Testis (tissue), 3 donors: Measurements from ENCODE around the gene SPATS2L. TPM values are rescaled to one million over a fixed set of nuclear protein-coding genes. Genes with fewer than 3 reads are reported as not detected.

Experiments used
- DNase-seq: peaks from one replicate; pipeline ENCODE4 v3.0.0-alpha.2; 2019
- H3K27ac ChIP-seq, 2 donors: fragments of 200-600 bp; sonication (generic); one replicate each; pipeline ENCODE4 v1.5.1; 2019
- H3K27me3 ChIP-seq: fragments of 200-600 bp; sonication (generic); one replicate; pipeline ENCODE4 v1.5.1; 2019
- H3K36me3 ChIP-seq: fragments of 200-600 bp; sonication (generic); one replicate; pipeline ENCODE4 v1.5.1; 2017; ENCODE audit warnings: low read depth; ENCODE audit errors: missing control alignments
- H3K4me1 ChIP-seq: fragments of 200-600 bp; sonication (generic); one replicate; pipeline ENCODE4 v1.5.1; 2019
- H3K4me3 ChIP-seq, 2 donors: fragments of 200-600 bp; sonication (generic); one replicate each; pipeline ENCODE4 v1.5.1; 2017 to 2019
- H3K9me3 ChIP-seq: fragments of 200-600 bp; sonication (generic); one replicate; pipeline ENCODE4 v1.5.1; 2017
- CTCF ChIP-seq, 3 experiments: fragments of 450-650 bp in 2 of 3; fragments of 200-600 bp in 1 of 3; sonication (generic) in 1 of 3; IDR thresholded peaks; one replicate each; pipeline ENCODE4 v1.5.1; 2016 to 2019; ENCODE audit warnings: antibody characterized with exemption in 3 of 3, mild to moderate bottlenecking in 2 of 3, moderate library complexity in 1 of 3
- POLR2A ChIP-seq: fragments of 450-650 bp; IDR thresholded peaks from one replicate; pipeline ENCODE4 v1.6.1; 2017; ENCODE audit warnings: antibody characterized with exemption, mild to moderate bottlenecking, moderate library complexity
- WGBS, 2 donors: methylation state at CpG; one replicate each; pipeline ENCODE4 v1.1.5; 2018; 5-methylcytosine and 5-hydroxymethylcytosine counted together
- intact Hi-C: fragments of 100-400 bp; cut with DNase I; formaldehyde crosslinking; loops from one replicate; pipeline ENCODE4 v1.15.1; 2023; ENCODE audit warnings: low total_unique reads
- polyA plus RNA-seq: library from polyadenylated mRNA; stranded (reverse); fragments of 350-450 nt; fragmentation: Illumina TruSeq; extraction: RNeasy Lipid Tissue Mini Kit (QIAGEN cat#74804); gene quantifications from one replicate; pipeline ENCODE4 v1.2.3, GENCODE V29; 2014; ENCODE audit warnings: low read depth, low replicate concordance; ENCODE audit not compliant: insufficient read depth
- total RNA-seq, 2 donors: library from RNA; depleted of rRNA; stranded (reverse); fragments of >200 nt; gene quantifications; one replicate each; pipeline ENCODE4 v1.2.3, GENCODE V29; 2016

Gene SPATS2L
- total and polyA plus RNA-seq, 3 donors from 2014 or later = 49.7 to 67.6 (median 52.9) TPM

GRCh38 chr2:200450288-200450687 lies 143.8 kb downstream of the SPATS2L start:
- Histone ChIP-seq H3K9me3 (no peaks in the 10 kb centered on the region), H3K4me3 (no peak overlapping the region), H3K36me3 (no peaks in the 10 kb centered on the region), H3K27me3 (no peaks in the 10 kb centered on the region), H3K4me1 (no peaks in the 10 kb centered on the region), H3K27ac (no peak overlapping the region)
- 95 to 98% methylated on average over 2 of the region's 2 CpGs for WGBS, 2 donors
- intact Hi-C loops = no loop called here
- no peak for DNase-seq
- TF ChIP-seq POLR2A = no peak
- no peak for TF ChIP-seq CTCF (IDR thresholded peaks at IDR 0.05)

GRCh38 chr2:200451511-200451910 lies 145.0 kb downstream of the SPATS2L start:
- 81 to 82% methylated on average over 2 of the region's 2 CpGs for WGBS, 2 donors
- intact Hi-C loops = no loop called here
- Histone ChIP-seq H3K36me3 (no peaks in the 10 kb centered on the region), H3K27me3 (no peaks in the 10 kb centered on the region), H3K27ac (no peak overlapping the region), H3K9me3 (no peaks in the 10 kb centered on the region), H3K4me3 (no peak overlapping the region), H3K4me1 (no peaks in the 10 kb centered on the region)
- TF ChIP-seq CTCF (IDR thresholded peaks at IDR 0.05) = no peak
- TF ChIP-seq POLR2A = no peak
- no peak for DNase-seq

GRCh38 chr2:200452377-200452776 lies 145.9 kb downstream of the SPATS2L start:
- Histone ChIP-seq H3K4me1 (no peaks in the 10 kb centered on the region), H3K4me3 (no peak overlapping the region), H3K27me3 (no peaks in the 10 kb centered on the region), H3K9me3 (no peaks in the 10 kb centered on the region), H3K36me3 (no peaks in the 10 kb centered on the region), H3K27ac (no peak overlapping the region)
- intact Hi-C loops = no loop called here
- WGBS, 2 donors = 94 to 100% methylated on average over 2 of the region's 2 CpGs
- TF ChIP-seq CTCF (IDR thresholded peaks at IDR 0.05) (no peak), POLR2A (no peak)
- DNase-seq = no peak

GRCh38 chr2:200453142-200453852 lies 146.8 kb downstream of the SPATS2L start:
- H3K4me1 ChIP-seq = no peaks in the 10 kb centered on the region
- WGBS, 2 donors = 81 to 90% methylated on average over 8 of the region's 8 CpGs
- H3K36me3 ChIP-seq = no peaks in the 10 kb centered on the region
- TF ChIP-seq CTCF (IDR thresholded peaks at IDR 0.05) = no peak
- H3K4me3 ChIP-seq = no peak overlapping the region
- H3K27ac ChIP-seq = no peak overlapping the region
- H3K9me3 ChIP-seq = no peaks in the 10 kb centered on the region
- no peaks in the 10 kb centered on the region for H3K27me3 ChIP-seq
- no peak for DNase-seq
- intact Hi-C loops = no loop called here

- Histone ChIP-seq H3K27ac (no peak overlapping the region), H3K4me3 (no peak overlapping the region), H3K4me1 (no peaks in the 10 kb centered on the region), H3K27me3 (no peaks in the 10 kb centered on the region), H3K9me3 (no peaks in the 10 kb centered on the region), H3K36me3 (no peaks in the 10 kb centered on the region)
- DNase-seq = no peak
- intact Hi-C loops = no loop called here
- TF ChIP-seq POLR2A = no peak
- no peak for TF ChIP-seq CTCF (IDR thresholded peaks at IDR 0.05)
- WGBS, 2 donors = 88 to 93% methylated on average over 5 of the region's 5 CpGs
Observed at GRCh38 chr2:200453853-200454534, 147.5 kb downstream of the SPATS2L start.
